ENCODE data around the gene GDPD4.
A peak's percentile ranks its signal among the peaks of the same experiment; 100 is the strongest.

The GDPD4 gene

GRCh38 chr11:77180346-77180745 lies 121.1 kb downstream of the GDPD4 start:
- H3K36me3 Mint-ChIP-seq = no peaks in the 10 kb centered on the region
- H3K4me1 Mint-ChIP-seq = peaks cover 6 to 15% of the 10 kb centered on the region in 2 donors
- peaks cover 2 to 6% of the 10 kb centered on the region in 2 donors for H3K9me3 Mint-ChIP-seq

DNA sequence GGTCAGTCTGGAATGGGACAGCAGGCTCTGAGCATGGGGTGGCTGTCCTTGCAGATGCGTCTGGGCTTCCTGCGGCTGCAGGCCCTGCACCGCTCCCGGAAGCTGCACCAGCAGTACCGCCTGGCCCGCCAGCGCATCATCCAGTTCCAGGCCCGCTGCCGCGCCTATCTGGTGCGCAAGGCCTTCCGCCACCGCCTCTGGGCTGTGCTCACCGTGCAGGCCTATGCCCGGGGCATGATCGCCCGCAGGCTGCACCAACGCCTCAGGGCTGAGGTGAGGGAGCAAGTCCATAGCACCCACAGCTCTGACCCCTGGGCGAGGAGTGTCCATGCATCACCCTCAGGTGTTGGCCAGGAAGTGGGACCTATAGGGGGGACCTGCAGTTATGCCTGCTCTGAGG lies 121.8 kb downstream of the GDPD4 start:
- no peak overlapping the region for H3K4me3 Mint-ChIP-seq
- peaks cover 2 to 6% of the 10 kb centered on the region in 2 donors for H3K9me3 Mint-ChIP-seq
- H3K4me1 Mint-ChIP-seq = peaks cover 6 to 18% of the 10 kb centered on the region in 2 donors

More at GRCh38 chr11:77180346-77180745, 121.1 kb downstream of the GDPD4 start:
- Mint-ChIP-seq H3K27ac (no peak overlapping the region), H3K27me3 (peaks cover 0 to 6% of the 10 kb centered on the region in 2 donors), H3K4me3 (no peak overlapping the region)
- no peak for ATAC-seq (replicated peaks)
- DNase-seq = no peak

DNA sequence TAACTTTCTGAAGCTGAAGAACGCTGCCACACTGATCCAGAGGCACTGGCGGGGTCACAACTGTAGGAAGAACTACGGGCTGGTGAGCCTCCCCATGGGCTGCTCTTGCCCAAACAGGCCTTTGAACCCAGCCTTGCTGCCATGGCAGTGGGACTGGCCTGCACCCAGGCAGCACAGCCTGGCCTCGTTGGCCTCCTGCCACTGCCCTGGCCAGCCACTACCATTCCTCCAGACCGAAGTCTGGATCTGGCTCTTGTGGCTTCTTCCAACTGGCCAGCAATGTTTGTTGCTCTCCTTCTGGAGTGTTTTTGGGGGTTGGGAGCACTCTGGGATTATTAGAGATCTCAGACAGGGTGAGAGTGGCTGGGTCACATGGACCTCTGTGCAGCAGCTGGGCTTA lies 122.4 kb downstream of the GDPD4 start:
- H3K27ac Mint-ChIP-seq = peak overlapping the region; percentile 51

More for the DNA sequence above, 121.8 kb downstream of the GDPD4 start:
- DNase-seq (no peak), ATAC-seq (replicated peaks) (no peak)
- Mint-ChIP-seq H3K27ac (no peak overlapping the region), H3K27me3 (peaks cover 0 to 6% of the 10 kb centered on the region in 2 donors), H3K36me3 (no peaks in the 10 kb centered on the region)

GRCh38 chr11:77178150-77178549 lies 123.3 kb downstream of the GDPD4 start:
- Mint-ChIP-seq H3K27me3 (peaks cover 0 to 6% of the 10 kb centered on the region in 2 donors), H3K9me3 (peaks cover 2 to 6% of the 10 kb centered on the region in 2 donors), H3K27ac (no peak overlapping the region), H3K36me3 (no peaks in the 10 kb centered on the region), H3K4me1 (peaks cover 6 to 18% of the 10 kb centered on the region in 2 donors), H3K4me3 (no peak overlapping the region)
- ATAC-seq (replicated peaks) = no peak
- DNase-seq = no peak

More for the DNA sequence above, 122.4 kb downstream of the GDPD4 start:
- no peak for DNase-seq
- Mint-ChIP-seq H3K36me3 (no peaks in the 10 kb centered on the region), H3K9me3 (peaks cover 2 to 6% of the 10 kb centered on the region in 2 donors), H3K4me3 (no peak overlapping the region), H3K4me1 (peaks cover 6 to 18% of the 10 kb centered on the region in 2 donors), H3K27me3 (peaks cover 0 to 6% of the 10 kb centered on the region in 2 donors)
- ATAC-seq (replicated peaks) = no peak

DNA sequence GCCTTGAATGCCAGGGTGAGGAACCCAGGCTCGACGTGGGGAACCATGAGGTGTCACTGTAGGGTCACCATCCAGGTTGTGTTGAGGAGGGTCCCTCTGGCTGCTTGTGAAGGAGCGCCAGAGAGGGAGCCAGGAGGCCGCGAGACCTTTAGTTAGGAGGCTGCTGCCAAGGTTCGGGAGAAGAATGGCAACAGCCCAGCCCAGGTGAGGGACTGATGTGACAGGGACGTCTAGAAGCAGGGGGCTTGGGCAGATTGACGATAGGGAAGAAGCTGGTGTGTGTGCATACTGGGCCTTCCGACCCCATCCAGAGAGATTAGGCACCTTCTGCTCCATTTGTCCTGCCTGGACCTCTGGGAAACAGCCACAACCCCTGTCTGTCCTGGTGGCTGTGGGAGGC lies 124.5 kb downstream of the GDPD4 start:
- Mint-ChIP-seq H3K36me3 (no peaks in the 10 kb centered on the region), H3K4me1 (peaks cover 6 to 18% of the 10 kb centered on the region in 2 donors)
- DNase-seq = no peak

GRCh38 chr11:77175869-77176539 lies 125.5 kb downstream of the GDPD4 start:
- Mint-ChIP-seq H3K9me3 (peaks cover 2 to 6% of the 10 kb centered on the region in 2 donors), H3K27ac (peak overlapping the region; percentile 42), H3K27me3 (peaks cover 0 to 6% of the 10 kb centered on the region in 2 donors), H3K4me1 (peaks cover 6 to 18% of the 10 kb centered on the region in 2 donors), H3K4me3 (no peak overlapping the region), H3K36me3 (no peaks in the 10 kb centered on the region)
- ATAC-seq (replicated peaks) (peak; percentile 49 to 59), DNase-seq (no peak)

More for the DNA sequence above, 124.5 kb downstream of the GDPD4 start:
- H3K9me3 Mint-ChIP-seq = peaks cover 2 to 6% of the 10 kb centered on the region in 2 donors
- no peak for ATAC-seq (replicated peaks)
- no peak overlapping the region for H3K27ac Mint-ChIP-seq
- no peak overlapping the region for H3K4me3 Mint-ChIP-seq
- peaks cover 0 to 6% of the 10 kb centered on the region in 2 donors for H3K27me3 Mint-ChIP-seq

DNA sequence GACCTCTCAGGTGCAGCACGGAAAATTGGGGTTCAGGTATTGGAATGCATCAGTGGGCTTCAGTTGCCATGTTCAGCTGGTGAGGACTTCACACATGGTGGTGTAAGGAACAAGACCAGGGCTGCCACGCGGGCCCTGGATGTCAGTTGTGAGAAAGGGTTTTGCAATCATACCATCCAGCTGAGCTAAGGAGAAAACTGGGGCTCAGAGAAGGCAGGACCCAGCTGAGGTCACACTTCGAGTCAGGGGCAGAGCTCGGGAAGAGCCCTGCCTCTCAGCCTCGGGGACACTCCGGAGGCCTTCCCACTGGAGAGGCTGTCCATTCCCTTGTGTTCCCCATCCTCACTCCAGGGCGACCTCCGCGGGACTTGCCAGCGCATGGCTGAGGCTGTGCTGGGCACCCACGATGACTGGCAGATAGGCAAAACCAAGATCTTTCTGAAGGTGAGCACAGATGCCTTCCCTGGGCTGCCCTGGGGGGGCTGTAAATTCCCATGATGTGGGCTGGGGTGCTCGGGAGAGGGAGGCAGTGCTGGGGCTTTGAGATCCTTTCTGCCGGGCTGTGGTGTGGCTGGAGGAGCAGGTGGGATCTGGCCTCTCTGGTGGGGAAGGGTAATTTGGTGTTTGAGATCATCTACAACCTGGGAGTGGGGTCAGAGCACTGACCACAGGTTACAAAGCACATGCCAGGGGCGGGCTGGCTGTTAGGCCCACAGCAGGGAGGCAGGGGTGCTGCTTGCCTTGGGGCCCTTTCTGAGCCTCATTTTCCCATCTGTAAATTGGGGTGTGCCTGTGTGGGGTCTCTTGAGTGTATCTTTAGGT lies 126.3 kb downstream of the GDPD4 start:
- Mint-ChIP-seq H3K27ac (peak overlapping the region; percentile 82), H3K36me3 (no peaks in the 10 kb centered on the region), H3K27me3 (peaks cover 0 to 6% of the 10 kb centered on the region in 2 donors), H3K4me1 (peaks cover 6 to 18% of the 10 kb centered on the region in 2 donors), H3K4me3 (no peak overlapping the region), H3K9me3 (peaks cover 2 to 6% of the 10 kb centered on the region in 2 donors)
- peak in 1 of 2 donors; percentile 6 for ATAC-seq (replicated peaks)
- no peak for DNase-seq

DNA sequence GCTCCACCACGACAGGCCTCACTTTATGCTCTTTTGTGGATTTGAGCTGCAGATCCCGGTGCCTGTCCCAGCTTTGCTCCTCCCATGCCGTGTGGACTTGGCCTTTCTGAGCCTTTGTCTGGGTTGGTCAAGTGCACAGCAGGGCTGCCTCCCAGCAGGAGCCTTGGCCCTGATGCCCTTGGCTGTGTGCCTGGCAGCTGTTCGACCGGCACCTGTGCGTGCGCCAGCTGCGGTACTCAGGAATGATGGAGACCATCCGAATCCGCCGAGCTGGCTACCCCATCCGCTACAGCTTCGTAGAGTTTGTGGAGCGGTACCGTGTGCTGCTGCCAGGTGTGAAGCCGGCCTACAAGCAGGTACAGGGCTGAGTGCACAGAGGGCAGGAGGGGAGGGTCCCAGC lies 126.9 kb downstream of the GDPD4 start:
- no peaks in the 10 kb centered on the region for H3K36me3 Mint-ChIP-seq
- H3K27me3 Mint-ChIP-seq = peaks cover 0 to 6% of the 10 kb centered on the region in 2 donors
- H3K9me3 Mint-ChIP-seq = peaks cover 2 to 6% of the 10 kb centered on the region in 2 donors
- H3K4me1 Mint-ChIP-seq = peaks cover 6 to 18% of the 10 kb centered on the region in 2 donors
- no peak overlapping the region for H3K27ac Mint-ChIP-seq
- no peak overlapping the region for H3K4me3 Mint-ChIP-seq
- DNase-seq = no peak
- ATAC-seq (replicated peaks) = no peak

GRCh38 chr11:77173494-77173893 lies 128.0 kb downstream of the GDPD4 start:
- DNase-seq (no peak), ATAC-seq (replicated peaks) (no peak)
- Mint-ChIP-seq H3K36me3 (no peaks in the 10 kb centered on the region), H3K4me1 (peaks cover 6 to 18% of the 10 kb centered on the region in 2 donors), H3K9me3 (peaks cover 2 to 6% of the 10 kb centered on the region in 2 donors), H3K27ac (no peak overlapping the region), H3K27me3 (peaks cover 0 to 6% of the 10 kb centered on the region in 2 donors), H3K4me3 (no peak overlapping the region)

GRCh38 chr11:77172666-77172982 lies 128.9 kb downstream of the GDPD4 start:
- H3K27me3 Mint-ChIP-seq = peaks cover 0 to 5% of the 10 kb centered on the region in 2 donors
- DNase-seq (no peak), ATAC-seq (replicated peaks) (no peak)
- no peak overlapping the region for H3K27ac Mint-ChIP-seq
- H3K9me3 Mint-ChIP-seq = no peaks in the 10 kb centered on the region
- H3K4me3 Mint-ChIP-seq = no peak overlapping the region
- H3K36me3 Mint-ChIP-seq = no peaks in the 10 kb centered on the region
- peaks cover 6 to 18% of the 10 kb centered on the region in 2 donors for H3K4me1 Mint-ChIP-seq

GRCh38 chr11:77171885-77172665 lies 129.4 kb downstream of the GDPD4 start:
- Mint-ChIP-seq H3K4me3 (no peak overlapping the region), H3K9me3 (no peaks in the 10 kb centered on the region), H3K27ac (no peak overlapping the region), H3K27me3 (peaks cover 0 to 7% of the 10 kb centered on the region in 2 donors), H3K4me1 (peaks cover 6 to 18% of the 10 kb centered on the region in 2 donors), H3K36me3 (no peaks in the 10 kb centered on the region)
- ATAC-seq (replicated peaks) = no peak
- no peak for DNase-seq

GRCh38 chr11:77171254-77171653 lies 130.2 kb downstream of the GDPD4 start:
- Mint-ChIP-seq H3K27ac (no peak overlapping the region), H3K36me3 (no peaks in the 10 kb centered on the region), H3K27me3 (peaks cover 0 to 7% of the 10 kb centered on the region in 2 donors), H3K9me3 (no peaks in the 10 kb centered on the region), H3K4me3 (no peak overlapping the region), H3K4me1 (peaks cover 6 to 12% of the 10 kb centered on the region in 2 donors)
- DNase-seq (no peak), ATAC-seq (replicated peaks) (no peak)

GRCh38 chr11:77170107-77170506 lies 131.4 kb downstream of the GDPD4 start:
- DNase-seq (no peak), ATAC-seq (replicated peaks) (no peak)
- H3K9me3 Mint-ChIP-seq = no peaks in the 10 kb centered on the region
- H3K4me1 Mint-ChIP-seq = peaks cover 0 to under 1% of the 10 kb centered on the region in 2 donors
- no peak overlapping the region for H3K27ac Mint-ChIP-seq
- no peak overlapping the region for H3K4me3 Mint-ChIP-seq
- peaks cover 0 to 7% of the 10 kb centered on the region in 2 donors for H3K27me3 Mint-ChIP-seq
- H3K36me3 Mint-ChIP-seq = no peaks in the 10 kb centered on the region

- no peak for ATAC-seq (replicated peaks)
- H3K4me3 Mint-ChIP-seq = no peak overlapping the region
- no peaks in the 10 kb centered on the region for H3K4me1 Mint-ChIP-seq
- no peak for DNase-seq
- H3K36me3 Mint-ChIP-seq = no peaks in the 10 kb centered on the region
- H3K27me3 Mint-ChIP-seq = peaks cover 0 to 7% of the 10 kb centered on the region in 2 donors
- no peaks in the 10 kb centered on the region for H3K9me3 Mint-ChIP-seq
- H3K27ac Mint-ChIP-seq = no peak overlapping the region
Measured at GRCh38 chr11:77167791-77168190, 133.7 kb downstream of the GDPD4 start.

Measured in stimulated activated naive B cell treated with anti-CD40 and anti-IgM and Interleukin-4, amounts not matched to agents 10 μg/mL and 1 μg/mL and 100 μg/mL, for 72 hours (primary cell).